Mucosa of descending colon (tissue), 3 donors: ENCODE results near the gene HOGA1. TPM values are rescaled to one million over a fixed set of nuclear protein-coding genes. Genes with fewer than 3 reads are reported as not detected.
A peak's percentile ranks its signal among the peaks of the same experiment; 100 is the strongest.
"Not testable (repeated sequence)": the region's sequence is repeated elsewhere in the genome, so short reads cannot be mapped to it uniquely, and the experiment has no call there.

ENCODE experiments used
- ATAC-seq: fragments of 200-7000 bp; cut with Tn5 transposase; one replicate; pipeline ENCODE4 v1.9.1; 2020; ENCODE audit warnings: mild to moderate bottlenecking, moderate library complexity
- DNase-seq, 3 donors: peaks; one replicate each; pipeline ENCODE4 v3.0.0-alpha.2; 2020
- H3K36me3 ChIP-seq: fragments of 200-600 bp; one replicate; pipeline ENCODE4 v1.8.0; 2021; ENCODE audit warnings: low read depth, mild to moderate bottlenecking
- H3K4me1 ChIP-seq: fragments of 200-600 bp; one replicate; pipeline ENCODE4 v1.8.0; 2021; ENCODE audit warnings: low read depth, mild to moderate bottlenecking
- H3K4me3 ChIP-seq: fragments of 200-600 bp; one replicate; pipeline ENCODE4 v1.8.0; 2021; ENCODE audit warnings: mild to moderate bottlenecking
- H3K9me3 ChIP-seq: fragments of 200-600 bp; one replicate; pipeline ENCODE4 v1.8.0; 2021; ENCODE audit warnings: mild to moderate bottlenecking
- CTCF ChIP-seq: fragments of 200-600 bp; IDR thresholded peaks from one replicate; pipeline ENCODE4 v1.8.0; 2022; ENCODE audit warnings: antibody characterized with exemption, mild to moderate bottlenecking
- intact Hi-C, 2 donors: fragments of 100-400 bp; cut with DNase I in 1 of 2; cut with micrococcal nuclease in 1 of 2; formaldehyde crosslinking; loops; one replicate each; pipeline versions ENCODE4 v1.11.0 to v1.11.1; 2022; cut with DNase I, micrococcal nuclease
- total RNA-seq, 3 donors: library from RNA; stranded (reverse); fragmentation: NEBNext Ultra II Directional in 2 of 3; extraction: Animal tissue kit (Norgen Biotek cat#: 25700) in 2 of 3; gene quantifications; one replicate each; pipeline versions ENCODE4 v1.2.1 to v1.2.4, GENCODE V29; 2021 to 2023
- donor health status: DM: no; HTN: no; CAD: no; lungs with moderate emphysema.
- donor health status: DM: no; HTN: no; CAD: no.
- donor health status: DM: no; HTN: yes; CAD: no.

The HOGA1 gene
- total RNA-seq, 3 donors from 2014 or later, result 0.29 to 0.47 TPM; not detected in 1

GRCh38 chr10:97550336-97551149 lies 33.6 kb upstream of the HOGA1 start:
- no peak for DNase-seq
- intact Hi-C loops, result loop anchor here (10.0 kb wide), 1 partner anchor 86 kb away; no protein-coding TSS in a partner anchor
- peaks cover under 1% of the 10 kb centered on the region for H3K9me3 ChIP-seq
- no peak overlapping the region for H3K4me3 ChIP-seq
- H3K36me3 ChIP-seq, result no peaks in the 10 kb centered on the region
- no peak for ATAC-seq
- TF ChIP-seq CTCF, result no peak
- no peaks in the 10 kb centered on the region for H3K4me1 ChIP-seq

- H3K4me3 ChIP-seq, result no peak overlapping the region
- no peaks in the 10 kb centered on the region for H3K36me3 ChIP-seq
- H3K4me1 ChIP-seq, result no peaks in the 10 kb centered on the region
- intact Hi-C loops, result loop anchor here (10.0 kb wide), 1 partner anchor 86 kb away; no protein-coding TSS in a partner anchor
- no peak for ATAC-seq
- no peak for TF ChIP-seq CTCF
- H3K9me3 ChIP-seq, result peaks cover 1% of the 10 kb centered on the region
- no peak for DNase-seq
Observed at GRCh38 chr10:97551271-97551670, 32.9 kb upstream of the HOGA1 start.

GRCh38 chr10:97553575-97554031 lies 30.6 kb upstream of the HOGA1 start:
- H3K4me3 ChIP-seq, result no peak overlapping the region
- intact Hi-C loops, result loop anchor here (10.0 kb wide), 1 partner anchor 89 kb away; no protein-coding TSS in a partner anchor
- H3K36me3 ChIP-seq, result no peaks in the 10 kb centered on the region
- peak; percentile 42 for TF ChIP-seq CTCF
- DNase-seq, result peak in 2 of 3 donors; percentile 72 to 75
- peaks cover 1% of the 10 kb centered on the region for H3K9me3 ChIP-seq
- H3K4me1 ChIP-seq, result no peaks in the 10 kb centered on the region
- ATAC-seq, result peak; percentile 89

- H3K4me3 ChIP-seq, DNase-seq, H3K4me1 ChIP-seq, H3K36me3 ChIP-seq, H3K9me3 ChIP-seq, ATAC-seq: not testable (repeated sequence)
- intact Hi-C loops, result loop anchor here (10.0 kb wide), 1 partner anchor 90 kb away; no protein-coding TSS in a partner anchor
Observed at GRCh38 chr10:97554336-97554735, 29.9 kb upstream of the HOGA1 start.

GRCh38 chr10:97555541-97555940 lies 28.6 kb upstream of the HOGA1 start:
- not testable (repeated sequence) for H3K36me3 ChIP-seq, DNase-seq, ATAC-seq, H3K9me3 ChIP-seq, H3K4me3 ChIP-seq, H3K4me1 ChIP-seq
- intact Hi-C loops, result loop anchor here (10.0 kb wide), 1 partner anchor 91 kb away; no protein-coding TSS in a partner anchor

GRCh38 chr10:97560731-97561381 lies 23.3 kb upstream of the HOGA1 start:
- H3K4me1 ChIP-seq, H3K4me3 ChIP-seq, intact Hi-C loops, H3K9me3 ChIP-seq, H3K36me3 ChIP-seq, ATAC-seq: not testable (repeated sequence)
- peak in 1 of 3 donors; percentile 21 for DNase-seq

GRCh38 chr10:97561386-97562077 lies 22.7 kb upstream of the HOGA1 start:
- H3K4me3 ChIP-seq, DNase-seq, H3K9me3 ChIP-seq, H3K36me3 ChIP-seq, intact Hi-C loops, ATAC-seq, H3K4me1 ChIP-seq: not testable (repeated sequence)

GRCh38 chr10:97562329-97562728 lies 21.9 kb upstream of the HOGA1 start:
- ATAC-seq, intact Hi-C loops, H3K4me1 ChIP-seq, H3K4me3 ChIP-seq, H3K36me3 ChIP-seq, H3K9me3 ChIP-seq, DNase-seq: not testable (repeated sequence)
